ENCODE data around the gene TRIM28. TPM values are rescaled to one million over a fixed set of nuclear protein-coding genes. Genes with fewer than 3 reads are reported as not detected.

The TRIM28 gene
- total RNA-seq, 1 experiment from 2014 or later, result 1,221 TPM

- DNase-seq (ENCODE audit: low spot score), result no peak
- CTCF ChIA-PET, result interaction anchor here (1.5 to 5.9 kb wide), 2 partner anchors 28 to 32 kb away, joined by 10 to 60 read pairs; partner anchors contain the start of gene ZBTB45
- Mint-ChIP-seq H3K4me1 (peaks cover 17% of the 10 kb centered on the region), H3K27me3 (ENCODE audit: low read depth) (peaks cover 28% of the 10 kb centered on the region), H3K36me3 (peaks cover 58% of the 10 kb centered on the region), H3K27ac (peak overlapping the region; percentile 93), H3K9me3 (no peaks in the 10 kb centered on the region), H3K4me3 (peak overlapping the region; percentile 97)
- POLR2A ChIA-PET, result interaction anchor here (1.3 to 3.2 kb wide), 3 partner anchors 8 to 27 kb away, joined by 3 to 30 read pairs (median 25); partner anchors contain the start of genes CHMP2A and ZBTB45
- TF ChIP-seq RELA (CRISPR knock-in tag; IDR thresholded peaks at IDR 0.05; ENCODE audit: borderline replicate concordance) (no peak), CTCF (IDR thresholded peaks at IDR 0.05) (no peak), ATF6 (CRISPR knock-in tag; IDR thresholded peaks at IDR 0.05) (no peak), ZBTB21 (CRISPR knock-in tag; IDR thresholded peaks at IDR 0.05; ENCODE audit: borderline replicate concordance) (no peak), IRF1 (CRISPR knock-in tag; IDR thresholded peaks at IDR 0.05) (no peak), ESRRA (CRISPR knock-in tag; IDR thresholded peaks at IDR 0.05; ENCODE audit: borderline replicate concordance) (no peak), NR2C2 (CRISPR knock-in tag; IDR thresholded peaks at IDR 0.05) (no peak), ZNF317 (CRISPR knock-in tag; IDR thresholded peaks at IDR 0.05; ENCODE audit: borderline replicate concordance, low read depth) (no peak), TCF7 (CRISPR knock-in tag; IDR thresholded peaks at IDR 0.05; ENCODE audit: low read depth) (no peak), TEAD4 (CRISPR knock-in tag; IDR thresholded peaks at IDR 0.05) (no peak), ETV6 (CRISPR knock-in tag; IDR thresholded peaks at IDR 0.05) (no peak), JUN (CRISPR knock-in tag; IDR thresholded peaks at IDR 0.05) (no peak), NFE2L1 (CRISPR knock-in tag; IDR thresholded peaks at IDR 0.05) (no peak), E2F5 (CRISPR knock-in tag; IDR thresholded peaks at IDR 0.05) (no peak), FOXP4 (CRISPR knock-in tag; IDR thresholded peaks at IDR 0.05) (no peak), ZBTB43 (CRISPR knock-in tag; IDR thresholded peaks at IDR 0.05) (no peak), ARID4B (CRISPR knock-in tag; IDR thresholded peaks at IDR 0.05; ENCODE audit: borderline replicate concordance) (no peak), SMAD4 (CRISPR knock-in tag; IDR thresholded peaks at IDR 0.05) (no peak), ZNF121 (CRISPR knock-in tag; IDR thresholded peaks at IDR 0.05) (no peak)
- no peak for ATAC-seq
Measured at GRCh38 chr19:58546019-58546530, 2.2 kb downstream of the TRIM28 start.
